HepG2 (cell line): Measurements from ENCODE around the gene CHL1. TPM values are rescaled to one million over a fixed set of nuclear protein-coding genes. Genes with fewer than 3 reads are reported as not detected.

Experiments used
- ATAC-seq: fragments of 200-7000 bp; cut with Tn5 transposase; 3 replicates; pipeline ENCODE4 v1.9.1; 2020; ENCODE audit warnings: mild to moderate bottlenecking, moderate library complexity
- BruUV-seq: library from RNA; stranded (reverse); fragments of 400-500 nt; replicated peaks from 2 replicates; lab custom pipeline; 2021; lab: Mats Ljungman, UMichigan
- CTCF ChIA-PET: fragments of 300-600 bp; formaldehyde crosslinking; extraction: SDS; loops from one replicate; lab custom pipeline; 2021; ENCODE audit warnings: low total read pairs, inconsistent platforms, low intra/inter-chr PET ratio; lab: Yijun Ruan, JAX
- POLR2A ChIA-PET: fragments of 350-600 bp; sonication (Branson Sonifier 250); formaldehyde crosslinking; loops from one replicate; lab custom pipeline; 2020; ENCODE audit warnings: antibody characterized with exemption, inconsistent platforms; lab: Yijun Ruan, JAX
- DNase-seq: peaks from one replicate; pipeline ENCODE4 v3.0.0-alpha.2; 2015; ENCODE audit warnings: low spot score
- FAIRE-seq: peaks from 3 replicates; lab custom pipeline; 2011; peaks lifted over from hg19 to GRCh38; lab: Jason Lieb, UNC
- H2AFZ ChIP-seq: one replicate; pipeline ENCODE4 v1.6.1; 2011; ENCODE audit warnings: low read length, inconsistent platforms
- H3K27ac ChIP-seq: fragments of 300-600 bp; 3 replicates; pipeline ENCODE4 v1.8.0; 2011; ENCODE audit warnings: mixed run types, mild to moderate bottlenecking, mixed read lengths, low read length, inconsistent platforms; ENCODE audit not compliant: insufficient read depth; ENCODE audit errors: extremely low read length
- H3K27me3 ChIP-seq, 2 experiments: fragments of 200-600 bp in 1 of 2; 2 replicates in 1 of 2; 3 replicates in 1 of 2; pipeline versions ENCODE4 v1.6.0 to v1.8.0; 2011; ENCODE audit warnings: low read length in 2 of 2, mild to moderate bottlenecking in 2 of 2, moderate library complexity in 2 of 2, inconsistent platforms in 1 of 2; ENCODE audit not compliant: insufficient read depth in 2 of 2, control insufficient read depth in 1 of 2
- H3K36me3 ChIP-seq, 2 experiments: fragments of 200-600 bp in 1 of 2; replicated peaks in 1 of 2; 2 replicates in 1 of 2; 3 replicates in 1 of 2; pipeline versions ENCODE4 v1.5.1 to v1.8.0; 2011; ENCODE audit warnings: low read length in 2 of 2, inconsistent platforms in 1 of 2; ENCODE audit not compliant: insufficient read depth in 2 of 2, control insufficient read depth in 1 of 2
- H3K4me1 ChIP-seq: 2 replicates; pipeline ENCODE4 v1.5.1; 2012; ENCODE audit warnings: low read length, inconsistent platforms; ENCODE audit not compliant: insufficient read depth
- H3K4me2 ChIP-seq: 2 replicates; pipeline ENCODE4 v1.6.0; 2011; ENCODE audit warnings: low read depth, low read length, inconsistent platforms
- H3K4me3 ChIP-seq, 3 experiments: fragments of 200-600 bp in 1 of 3; sonication (generic), shearing (Covaris generic) in 1 of 3; replicated peaks in 1 of 3; 2 replicates each; pipeline ENCODE4 v1.5.1; 2011 to 2016; ENCODE audit warnings: low read length in 3 of 3, inconsistent platforms in 2 of 3, low read depth in 2 of 3, mild to moderate bottlenecking in 2 of 3, control low read depth in 1 of 3, mixed read lengths in 1 of 3; ENCODE audit not compliant: insufficient read depth in 1 of 3
- H3K79me2 ChIP-seq: one replicate; pipeline ENCODE4 v1.6.1; 2011; ENCODE audit warnings: low read length, inconsistent platforms; ENCODE audit not compliant: insufficient read depth
- H3K9ac ChIP-seq: 2 replicates; pipeline ENCODE4 v1.6.0; 2011; ENCODE audit warnings: mild to moderate bottlenecking, low read depth, low read length, inconsistent platforms; ENCODE audit not compliant: insufficient read depth
- H3K9me3 ChIP-seq: 2 replicates; pipeline ENCODE4 v1.5.1; 2012; ENCODE audit warnings: mild to moderate bottlenecking, low read length
- H4K20me1 ChIP-seq: 2 replicates; pipeline ENCODE4 v1.6.0; 2011; ENCODE audit warnings: inconsistent platforms, mild to moderate bottlenecking, low read length, moderate library complexity; ENCODE audit not compliant: insufficient read depth
- BCL6 ChIP-seq: IDR thresholded peaks from 2 replicates; pipeline ENCODE4 v1.6.1; 2016; ENCODE audit warnings: missing genetic modification reagents, missing compliant biosample characterization
- HDAC1 ChIP-seq: sonication (generic); formaldehyde crosslinking; IDR thresholded peaks from 2 replicates; pipeline ENCODE4 v1.5.1; 2020; ENCODE audit warnings: mild to moderate bottlenecking, missing genetic modification reagents
- KLF16 ChIP-seq, 2 experiments: sonication (generic) in 1 of 2; formaldehyde crosslinking in 1 of 2; IDR thresholded peaks; 2 replicates each; pipeline versions ENCODE4 v1.6.1 to v1.8.0; 2016 to 2023; ENCODE audit warnings: missing genetic modification reagents in 2 of 2, missing compliant biosample characterization in 1 of 2
- MIXL1 ChIP-seq: IDR thresholded peaks from 2 replicates; pipeline ENCODE4 v1.6.1; 2016
- RAD21 ChIP-seq: fragments of 450-650 bp; formaldehyde crosslinking; IDR thresholded peaks from 2 replicates; pipeline ENCODE4 v1.5.0; 2020; ENCODE audit warnings: mild to moderate bottlenecking
- SMC3 ChIP-seq: IDR thresholded peaks from 2 replicates; pipeline ENCODE4 v1.6.1; 2011; ENCODE audit warnings: low read length, improper control_type of control experiment
- SSRP1 ChIP-seq: IDR thresholded peaks from 2 replicates; pipeline ENCODE4 v1.6.1; 2016; ENCODE audit warnings: control low read depth
- STAG1 ChIP-seq: sonication (generic); formaldehyde crosslinking; IDR thresholded peaks from 2 replicates; pipeline ENCODE4 v1.4.0; 2020; ENCODE audit warnings: missing genetic modification reagents
- ZNF329 ChIP-seq: sonication (generic); formaldehyde crosslinking; IDR thresholded peaks from 2 replicates; pipeline ENCODE4 v1.9.0; 2021; ENCODE audit warnings: low read depth, mild to moderate bottlenecking, missing genetic modification reagents
- WGBS: methylation state at CpG from one replicate; pipeline ENCODE4 v1.1.6; 2017; ENCODE audit warnings: low lambda C conversion rate; 5-methylcytosine and 5-hydroxymethylcytosine counted together
- in situ Hi-C: cut with HindIII; loops from 2 replicates; pipeline ENCODE4 v1.10.0; 2017; ENCODE audit warnings: low pct_unique_long_range_greater_than_20kb; ENCODE audit not compliant: extremely low pct_ligation_motif_present
- intact Hi-C: fragments of 100-400 bp; cut with micrococcal nuclease; formaldehyde crosslinking; loops from one replicate; pipeline ENCODE4 v1.10.0; 2022; ENCODE audit not compliant: unreplicated experiment
- polyA plus RNA-seq, 8 experiments: library from polyadenylated mRNA; depleted of rRNA in 3 of 8; stranded (reverse) in 7 of 8; unstranded in 1 of 8; fragments of >200 nt; fragmentation: Illumina TruSeq in 4 of 8; extraction: Trizol in 4 of 8; gene quantifications; 2 replicates each; pipeline versions ENCODE4 v1.2.1 to v1.2.3, GENCODE V29; 2011 to 2016; ENCODE audit warnings: low read depth in 4 of 8, missing spikeins in 1 of 8, mixed read lengths in 1 of 8; ENCODE audit not compliant: insufficient read depth in 1 of 8
- total RNA-seq, 5 experiments: library from RNA; depleted of rRNA; stranded (reverse); fragments of >200 nt; fragmentation: Illumina TruSeq; extraction: Trizol; gene quantifications; 2 replicates each; pipeline ENCODE4 v1.2.3, GENCODE V29; 2016; ENCODE audit warnings: low read depth in 1 of 5
- TF ChIP-seq, protein P1 (sequence below): sonication (generic); formaldehyde crosslinking; IDR thresholded peaks from 2 replicates; pipeline ENCODE4 v1.5.0; 2020; ENCODE audit warnings: mild to moderate bottlenecking, missing genetic modification reagents, moderate library complexity

The CHL1 gene
- total and polyA plus RNA-seq, 2 of the 13 experiments (the other 11 are each of a cell fraction or from before 2014, with no cell fraction given): not detected

DNA sequence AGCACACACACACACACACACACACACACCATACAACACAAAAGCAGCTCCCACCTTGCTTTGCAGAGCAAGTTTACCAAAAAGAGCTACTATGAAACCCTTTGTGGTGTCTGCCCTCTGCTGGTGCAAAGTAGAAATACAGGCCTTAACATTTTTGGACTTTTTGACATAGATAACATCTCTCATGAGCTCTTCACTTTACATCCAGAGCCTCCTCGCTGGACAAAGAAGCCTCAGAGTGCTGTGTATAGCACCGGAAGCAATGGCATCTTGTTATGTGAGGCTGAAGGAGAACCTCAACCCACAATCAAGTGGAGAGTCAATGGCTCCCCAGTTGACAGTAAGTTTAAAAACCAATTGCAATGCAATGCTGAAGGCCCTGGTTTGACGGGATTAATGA lies 157.9 kb downstream of the CHL1 start:
- TF ChIP-seq STAG1 (peak; percentile 89), HDAC1 (CRISPR knock-in tag) (no peak), ZNF329 (CRISPR knock-in tag) (no peak), BCL6 (CRISPR knock-in tag) (0 out of 2 replicates have a peak, but pooled peaks have one; percentile 6), KLF16 (CRISPR knock-in tag; IDR thresholded peaks at IDR 0.05) (peak in 1 of 2 experiments; percentile 24; a peak in 1 of 4 replicates), MIXL1 (CRISPR knock-in tag) (0 out of 2 replicates have a peak, but pooled peaks have one; percentile 30), SSRP1 (CRISPR knock-in tag) (no peak), SMC3 (peak; percentile 94), RAD21 (CRISPR knock-in tag) (peak; percentile 74)
- TF ChIP-seq, protein P1, sequence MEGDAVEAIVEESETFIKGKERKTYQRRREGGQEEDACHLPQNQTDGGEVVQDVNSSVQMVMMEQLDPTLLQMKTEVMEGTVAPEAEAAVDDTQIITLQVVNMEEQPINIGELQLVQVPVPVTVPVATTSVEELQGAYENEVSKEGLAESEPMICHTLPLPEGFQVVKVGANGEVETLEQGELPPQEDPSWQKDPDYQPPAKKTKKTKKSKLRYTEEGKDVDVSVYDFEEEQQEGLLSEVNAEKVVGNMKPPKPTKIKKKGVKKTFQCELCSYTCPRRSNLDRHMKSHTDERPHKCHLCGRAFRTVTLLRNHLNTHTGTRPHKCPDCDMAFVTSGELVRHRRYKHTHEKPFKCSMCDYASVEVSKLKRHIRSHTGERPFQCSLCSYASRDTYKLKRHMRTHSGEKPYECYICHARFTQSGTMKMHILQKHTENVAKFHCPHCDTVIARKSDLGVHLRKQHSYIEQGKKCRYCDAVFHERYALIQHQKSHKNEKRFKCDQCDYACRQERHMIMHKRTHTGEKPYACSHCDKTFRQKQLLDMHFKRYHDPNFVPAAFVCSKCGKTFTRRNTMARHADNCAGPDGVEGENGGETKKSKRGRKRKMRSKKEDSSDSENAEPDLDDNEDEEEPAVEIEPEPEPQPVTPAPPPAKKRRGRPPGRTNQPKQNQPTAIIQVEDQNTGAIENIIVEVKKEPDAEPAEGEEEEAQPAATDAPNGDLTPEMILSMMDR (CRISPR knock-in tag): peak; percentile 81
- TF ChIP-seq, all 625 proteins: peak for 7
- Histone ChIP-seq H2AFZ (no peak overlapping the region), H3K4me1 (no peaks in the 10 kb centered on the region), H3K27ac (no peak overlapping the region), H3K36me3 (no peaks in the 10 kb centered on the region), H3K27me3 (no peaks in the 10 kb centered on the region), H3K9me3 (peaks cover 4% of the 10 kb centered on the region; the same call in 1 of the 2 replicates), H4K20me1 (no peaks in the 10 kb centered on the region), H3K4me3 (no peak overlapping the region), H3K9ac (no peak overlapping the region), H3K4me2 (no peak overlapping the region), H3K79me2 (no peaks in the 10 kb centered on the region)
- 1% methylated on average over 3 of the region's 3 CpGs for WGBS
- in situ Hi-C loops (no loop called here), intact Hi-C loops (loop anchor here (1.0 kb wide), 2 partner anchors 23 to 311 kb away; no protein-coding TSS in a partner anchor)
- ChIA-PET CTCF (interaction anchor here (0.8 to 2.6 kb wide), 3 partner anchors 22 to 314 kb away, joined by 3 to 33 read pairs (median 5); no protein-coding TSS in a partner anchor), POLR2A (no interaction called here)
- ATAC-seq (peak; percentile 63), DNase-seq (peak; percentile 56), FAIRE-seq (peak; percentile 62)
- BruUV-seq: no TSS peak
